ENCODE results near the gene TH. TPM values are rescaled to one million over a fixed set of nuclear protein-coding genes. Genes with fewer than 3 reads are reported as not detected.

Gene TH
- total RNA-seq, 1 experiment from 2014 or later = 0.26 TPM

GRCh38 chr11:2208691-2209369, 37.2 kb upstream of the TH start:
- no peak for DNase-seq (ENCODE audit: low spot score)

- no peak for DNase-seq (ENCODE audit: low spot score)
These were observed 36.4 kb upstream of the TH start for GRCh38 chr11:2207773-2208621.

- DNase-seq (ENCODE audit: low spot score) = no peak
These were observed 35.6 kb upstream of the TH start for GRCh38 chr11:2207212-2207611.

- DNase-seq (ENCODE audit: low spot score) = no peak
These were observed 34.5 kb upstream of the TH start for GRCh38 chr11:2205981-2206690.

- DNase-seq (ENCODE audit: low spot score) = no peak
These were observed 33.7 kb upstream of the TH start for GRCh38 chr11:2205214-2205720.

GRCh38 chr11:2204361-2205213, 33.0 kb upstream of the TH start:
- DNase-seq (ENCODE audit: low spot score) = no peak

GRCh38 chr11:2203440-2204259, 32.0 kb upstream of the TH start:
- no peak for DNase-seq (ENCODE audit: low spot score)

GRCh38 chr11:2202900-2203439, 31.4 kb upstream of the TH start:
- no peak for DNase-seq (ENCODE audit: low spot score)

GRCh38 chr11:2202071-2202899, 30.7 kb upstream of the TH start:
- DNase-seq (ENCODE audit: low spot score) = no peak

- DNase-seq (ENCODE audit: low spot score) = no peak
These were observed 29.9 kb upstream of the TH start for GRCh38 chr11:2201542-2201941.

GRCh38 chr11:2200957-2201519, 29.4 kb upstream of the TH start:
- DNase-seq (ENCODE audit: low spot score) = no peak

GRCh38 chr11:2200536-2200935, 28.9 kb upstream of the TH start:
- DNase-seq (ENCODE audit: low spot score) = no peak

- no peak for DNase-seq (ENCODE audit: low spot score)
These were observed 28.1 kb upstream of the TH start for GRCh38 chr11:2199466-2200341.

GRCh38 chr11:2198621-2199365, 27.2 kb upstream of the TH start:
- DNase-seq (ENCODE audit: low spot score) = no peak

GRCh38 chr11:2197771-2198520, 26.3 kb upstream of the TH start:
- no peak for DNase-seq (ENCODE audit: low spot score)

- DNase-seq (ENCODE audit: low spot score) = peak; percentile 74
These were observed 25.6 kb upstream of the TH start for GRCh38 chr11:2196970-2197770.

Measured in A172 (cell line).